SKM-1 treated with dmso at 0.1 percent for 144 hours (cell line): ENCODE data around the gene MT4.
"Not testable (repeated sequence)": the region's sequence is repeated elsewhere in the genome, so short reads cannot be mapped to it uniquely, and the experiment has no call there.

Experiments used
- DNase-seq: peaks from one replicate; lab custom pipeline; 2025; ENCODE audit not compliant: unreplicated experiment; lab: John Stamatoyannopoulos, UW

The MT4 gene

DNA sequence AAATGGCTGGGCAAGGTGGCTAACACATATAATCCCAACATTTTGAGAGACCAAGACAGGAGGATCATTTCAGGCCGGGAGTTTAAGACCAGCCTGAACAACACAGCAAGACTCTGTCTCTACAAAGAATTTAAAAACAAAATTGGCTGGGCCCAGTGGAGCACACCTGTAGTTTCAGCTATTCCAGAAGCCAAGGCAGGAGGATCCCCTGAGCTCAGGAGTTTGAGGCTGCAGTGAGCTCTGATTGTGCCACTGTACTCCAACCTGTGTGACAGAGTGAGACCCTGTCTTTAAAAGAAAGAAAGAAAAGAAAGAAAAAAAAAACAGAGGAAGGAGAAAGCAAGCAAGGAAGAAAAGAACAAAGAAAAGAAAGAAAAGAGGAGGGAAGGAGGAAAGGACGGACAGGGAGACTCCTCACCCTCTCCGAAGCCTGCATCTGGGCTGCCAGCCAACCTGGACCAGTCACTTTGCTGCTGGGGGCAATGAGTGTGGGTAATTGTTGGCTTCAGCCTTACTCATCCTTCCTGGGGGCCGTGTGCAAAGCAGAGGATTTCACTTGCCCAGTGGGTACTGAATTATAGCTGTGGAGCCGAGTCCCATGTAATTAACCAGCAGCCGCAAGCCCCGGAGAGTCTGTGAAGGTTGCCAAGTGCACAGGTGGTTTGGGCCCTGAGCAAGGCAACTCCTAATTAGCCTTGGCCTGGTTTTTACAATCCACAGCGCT, 6.7 kb upstream of the MT4 start:
- DNase-seq: no peak

DNA sequence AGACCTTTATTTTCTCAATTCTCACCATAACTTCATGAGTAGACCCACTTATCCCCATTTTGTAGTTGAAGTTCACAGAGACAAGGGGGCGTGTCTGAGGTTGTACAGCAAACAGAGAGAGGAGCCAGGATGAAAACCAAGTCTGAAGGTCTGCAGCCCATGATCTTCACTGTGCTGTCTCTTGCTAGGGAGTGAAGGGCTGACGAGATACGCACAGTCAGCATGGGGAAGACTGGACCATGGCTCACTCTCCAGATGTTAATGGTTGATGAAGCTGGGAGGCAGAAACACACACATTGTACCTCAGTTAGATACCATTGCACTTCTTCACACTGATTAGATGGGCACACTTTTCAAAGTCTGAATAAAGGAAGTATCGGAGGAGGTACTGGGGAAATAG, 5.8 kb upstream of the MT4 start:
- no peak for DNase-seq

DNA sequence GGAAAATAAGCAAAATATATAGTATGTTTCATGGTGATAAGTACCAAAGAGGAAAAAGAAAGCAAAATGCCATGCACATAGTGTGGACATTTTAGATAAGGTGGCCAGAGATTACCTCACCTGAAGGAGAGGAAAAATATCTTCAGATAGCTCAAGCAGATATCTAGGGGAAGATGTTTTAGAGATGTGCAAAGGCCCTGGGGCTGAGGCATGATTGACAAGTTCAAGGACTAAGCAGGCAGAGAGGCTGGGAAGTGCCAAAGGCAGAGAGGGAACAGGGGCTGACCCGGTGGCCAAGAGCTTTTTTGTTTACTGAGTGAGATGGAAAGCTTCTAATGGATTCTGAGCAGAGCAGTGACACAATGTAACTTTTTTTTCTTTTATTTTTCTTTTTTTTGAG, 4.4 kb upstream of the MT4 start:
- no peak for DNase-seq

DNA sequence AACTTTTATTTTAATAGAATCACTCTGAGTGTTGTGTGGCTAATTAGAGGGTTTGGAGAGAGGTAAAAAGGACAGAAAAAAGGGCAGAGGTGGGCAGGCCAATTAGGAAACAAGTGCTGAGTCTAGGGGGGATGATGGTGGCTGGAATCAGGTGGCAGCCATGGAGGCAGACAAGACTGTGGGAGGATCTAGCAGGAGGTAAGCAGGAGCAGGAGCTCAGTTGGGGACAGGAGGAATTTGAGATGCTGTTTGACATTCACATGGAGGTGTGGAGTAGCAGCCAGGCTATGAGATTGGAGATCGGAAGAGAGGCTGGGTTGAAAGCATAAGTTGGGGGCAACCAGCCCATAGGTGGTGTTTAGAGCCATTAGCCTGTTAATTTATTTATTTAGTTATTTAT, 3.7 kb upstream of the MT4 start:
- no peak for DNase-seq

DNA sequence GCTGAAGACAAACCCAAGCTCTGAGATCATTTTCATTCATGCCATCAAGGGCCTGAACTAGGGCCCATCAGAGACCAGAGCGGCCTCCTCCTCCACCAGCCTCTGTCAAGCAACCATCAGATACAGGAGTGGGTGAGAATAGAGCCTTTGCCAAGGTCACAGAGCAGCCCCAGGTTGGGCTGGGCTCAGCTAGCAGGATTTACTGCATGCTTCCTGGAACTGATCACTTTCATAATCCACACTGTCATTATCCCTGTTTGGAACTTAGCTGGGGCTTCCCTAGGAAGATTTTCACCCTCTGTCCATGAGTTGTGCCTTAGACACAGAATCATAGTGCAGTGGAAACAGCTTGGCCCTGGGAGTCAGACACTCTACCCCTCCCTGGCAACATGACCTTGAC, 5.1 kb downstream of the MT4 start:
- no peak for DNase-seq

DNA sequence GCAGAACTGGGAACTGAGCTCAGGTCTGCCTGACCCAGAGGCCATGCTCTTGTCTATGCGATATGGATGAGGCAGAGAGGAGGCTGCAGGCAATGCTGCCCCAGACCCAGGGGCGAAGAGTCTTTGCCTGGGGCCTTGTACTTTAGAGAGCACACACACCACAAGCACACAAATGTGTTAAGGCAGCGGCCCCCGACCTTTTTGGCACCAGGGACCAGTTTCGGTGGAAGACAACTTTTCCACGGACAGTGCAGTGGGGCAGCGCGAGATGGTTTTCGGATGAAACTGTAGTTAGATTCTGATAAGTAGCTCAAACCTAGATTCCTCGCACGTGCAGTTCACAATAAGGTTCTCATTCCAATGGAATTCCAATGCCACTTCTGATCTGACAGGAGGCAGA, 6.7 kb downstream of the MT4 start:
- DNase-seq: no peak

DNA sequence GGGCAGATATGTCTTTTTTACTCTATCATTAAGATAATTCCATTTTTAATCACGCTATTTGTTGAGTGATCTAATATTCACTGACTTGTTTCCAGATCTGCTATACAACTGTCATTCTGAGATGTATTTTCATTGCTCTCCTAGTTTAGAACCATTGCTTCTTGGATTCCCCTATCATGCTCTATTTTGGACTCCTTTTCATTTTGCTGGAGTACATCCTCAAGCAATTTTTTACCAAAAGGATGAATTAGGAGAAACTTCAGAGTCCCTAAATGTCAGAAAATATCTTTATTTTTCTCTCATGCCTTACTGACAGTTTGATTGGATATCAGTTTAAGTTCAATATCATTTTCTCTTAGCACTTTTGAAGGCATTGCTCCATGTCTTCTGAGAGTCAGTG, 9.8 kb downstream of the MT4 start:
- DNase-seq: no peak

DNA sequence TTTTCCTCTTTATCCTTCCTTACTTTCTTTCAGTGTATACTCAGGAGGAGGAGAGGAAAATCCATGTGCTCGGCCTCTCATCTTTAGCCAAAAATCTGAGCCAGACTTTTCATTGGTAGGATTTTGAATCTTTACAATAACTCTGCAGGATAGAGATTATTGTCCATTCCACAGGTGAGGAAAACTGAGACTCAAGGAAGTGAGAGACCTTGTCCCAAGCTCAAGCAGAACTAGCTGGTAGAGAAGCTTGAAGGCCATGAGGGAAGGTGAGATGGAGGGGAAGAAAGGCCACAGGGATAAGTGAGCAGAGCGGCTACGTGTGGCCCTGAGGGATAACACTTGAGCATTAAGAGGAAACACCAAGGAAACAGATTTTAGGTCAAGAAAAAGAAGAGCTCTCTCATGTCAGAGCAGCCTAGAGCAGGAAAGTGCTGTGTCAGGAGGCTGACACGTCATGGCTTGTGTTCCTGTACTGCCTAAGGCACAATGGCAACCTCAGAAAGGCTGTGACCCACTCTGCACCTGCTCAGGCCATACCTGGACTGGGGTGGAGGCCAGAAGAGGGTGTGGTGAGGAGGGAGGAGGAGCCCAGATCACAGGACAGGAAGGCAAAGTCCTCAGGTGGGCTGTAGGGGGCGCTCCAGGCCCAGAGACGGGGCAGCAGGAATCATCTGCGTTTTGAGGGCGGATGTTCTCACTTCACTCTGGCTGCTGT, 11.9 kb downstream of the MT4 start:
- DNase-seq: peak; percentile 74

DNA sequence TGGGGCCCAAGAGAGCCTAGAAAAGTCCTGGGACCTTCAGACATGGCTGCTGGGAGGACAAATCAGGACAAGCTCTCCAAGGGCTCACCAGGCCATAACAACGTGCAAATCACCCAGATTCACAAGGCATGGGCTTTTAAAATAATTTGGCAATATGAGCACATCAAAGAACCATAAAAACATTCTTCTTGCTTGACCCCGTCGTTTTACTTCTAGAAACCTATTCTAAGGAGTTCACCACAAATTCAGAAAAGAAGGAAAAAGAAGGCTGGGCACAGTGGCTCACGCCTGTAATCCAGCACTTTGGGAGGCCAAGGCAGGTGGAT, 12.4 kb downstream of the MT4 start:
- no peak for DNase-seq

DNA sequence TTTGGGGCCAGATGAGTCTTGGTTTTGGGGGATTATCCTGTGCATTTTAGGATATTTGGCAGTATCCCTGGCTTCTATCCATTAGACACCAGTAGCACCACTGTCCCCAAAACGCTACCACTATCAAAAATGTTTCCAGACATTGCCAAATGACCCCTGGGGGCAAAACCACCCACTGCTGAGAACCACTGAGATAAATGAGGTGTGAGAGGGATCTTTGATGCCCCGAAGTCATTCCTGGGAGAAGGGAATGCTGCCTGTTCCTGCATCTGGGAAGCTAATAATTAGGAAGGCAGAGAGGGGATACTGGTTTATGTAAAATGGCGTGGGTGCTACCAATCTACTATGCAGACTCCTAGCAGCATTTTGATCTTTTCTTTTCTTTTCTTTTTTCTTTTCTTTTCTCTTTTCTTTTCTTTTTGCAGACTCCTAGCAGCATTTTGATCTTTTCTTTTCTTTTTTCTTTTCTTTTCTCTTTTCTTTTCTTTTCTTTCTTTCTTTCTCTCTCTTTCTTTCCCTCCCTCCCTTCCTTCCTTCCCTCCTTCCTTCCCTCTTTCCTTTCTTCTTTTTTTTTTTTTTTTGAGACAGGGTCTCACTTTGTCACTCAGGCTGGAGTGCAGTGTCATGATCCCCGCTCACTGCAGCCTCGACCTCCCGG, 15.6 kb downstream of the MT4 start:
- no peak for DNase-seq

DNA sequence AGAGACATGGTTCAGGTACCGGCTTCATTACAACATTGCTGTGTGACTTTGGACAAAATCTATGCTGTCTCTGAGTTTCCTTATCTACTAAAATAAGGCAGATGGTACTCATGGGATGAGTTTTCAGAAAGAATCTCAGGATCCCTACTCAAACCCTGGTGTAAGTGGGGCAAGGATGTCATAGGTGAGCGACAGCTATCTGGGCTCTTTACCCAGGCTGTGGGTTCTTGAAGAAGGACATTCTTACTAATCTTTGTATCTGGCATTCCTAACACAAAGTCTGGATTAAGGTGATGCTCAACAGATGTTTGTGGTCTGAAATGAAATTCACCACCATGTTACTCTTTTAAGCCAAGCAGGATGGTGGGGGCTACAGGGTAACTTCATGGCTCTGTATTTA, 18.0 kb downstream of the MT4 start:
- DNase-seq: not testable (repeated sequence)

DNA sequence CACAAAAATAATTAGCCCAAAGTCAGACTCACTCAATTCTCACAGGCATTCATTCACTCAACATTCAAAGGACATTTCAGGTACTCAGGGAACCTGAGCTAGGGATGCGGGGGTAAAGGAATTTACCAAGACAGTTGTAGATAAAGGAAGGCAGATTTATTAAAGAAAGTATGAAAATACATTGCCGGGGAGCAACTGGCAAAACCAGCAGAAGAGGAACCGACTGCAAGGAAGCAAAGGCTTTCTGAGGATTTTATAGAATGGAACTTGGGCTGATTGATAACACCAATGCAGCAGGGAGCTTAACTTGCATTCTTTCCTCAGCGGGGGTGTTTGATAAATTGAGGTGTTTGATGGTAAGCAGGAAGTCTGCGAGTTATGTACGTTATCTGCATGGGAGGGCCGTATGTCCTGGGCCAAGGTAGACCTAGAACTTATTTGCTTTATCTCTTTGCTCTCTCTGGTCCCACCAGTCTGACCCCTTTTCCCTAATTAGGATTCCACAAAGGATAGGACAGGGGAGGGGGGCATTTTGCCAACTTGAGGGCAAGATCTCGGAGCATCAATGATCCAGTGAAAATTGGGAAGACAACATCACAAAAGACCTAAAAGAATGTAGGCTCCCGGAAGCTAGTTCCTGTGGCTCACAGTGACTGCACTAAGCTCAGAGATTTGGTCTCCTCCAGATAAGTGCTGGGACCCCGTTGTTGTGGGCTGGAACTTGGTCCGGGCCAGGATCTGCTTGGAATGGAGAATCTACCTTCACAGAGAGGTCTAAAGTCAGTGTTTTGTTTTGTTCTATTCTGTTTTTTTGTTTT, 18.7 kb downstream of the MT4 start:
- DNase-seq: no peak

DNA sequence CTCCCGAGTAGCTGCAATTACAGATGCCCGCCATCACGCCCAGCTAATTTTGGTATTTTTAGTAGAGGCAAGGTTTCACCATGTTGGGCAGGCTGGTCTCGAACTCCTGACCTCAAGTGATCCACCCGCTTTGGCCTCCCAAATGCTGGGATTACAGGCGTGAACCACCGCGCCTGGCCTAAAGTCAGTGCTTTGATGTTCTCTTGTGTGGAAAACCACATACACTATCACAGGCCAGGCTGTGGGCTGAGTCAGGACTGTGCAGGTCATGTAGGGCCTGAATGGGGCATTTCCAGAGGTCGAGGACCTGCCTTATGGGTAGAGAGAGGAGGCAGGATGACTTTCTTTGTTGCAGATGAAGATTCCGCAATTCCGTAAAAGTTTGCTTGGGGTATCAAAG, 19.4 kb downstream of the MT4 start:
- no peak for DNase-seq

DNA sequence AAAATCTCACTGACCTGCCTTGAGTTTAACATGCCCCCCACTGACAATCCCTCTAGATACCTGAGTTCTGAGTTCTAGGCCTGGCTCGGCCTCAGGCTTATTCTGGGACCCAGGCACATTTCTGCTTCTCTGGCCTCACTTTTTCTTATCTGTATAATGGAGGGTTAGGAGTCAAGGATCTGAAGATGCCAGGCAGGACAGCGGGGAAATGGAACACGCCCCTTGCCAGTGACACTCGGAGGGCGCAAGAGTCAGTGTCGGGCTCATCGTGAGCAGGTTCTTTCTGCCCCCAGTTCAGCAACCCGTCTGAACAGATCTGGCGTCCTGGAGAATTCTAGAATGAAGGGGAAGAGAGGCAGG, 23.9 kb downstream of the MT4 start:
- DNase-seq: no peak

DNA sequence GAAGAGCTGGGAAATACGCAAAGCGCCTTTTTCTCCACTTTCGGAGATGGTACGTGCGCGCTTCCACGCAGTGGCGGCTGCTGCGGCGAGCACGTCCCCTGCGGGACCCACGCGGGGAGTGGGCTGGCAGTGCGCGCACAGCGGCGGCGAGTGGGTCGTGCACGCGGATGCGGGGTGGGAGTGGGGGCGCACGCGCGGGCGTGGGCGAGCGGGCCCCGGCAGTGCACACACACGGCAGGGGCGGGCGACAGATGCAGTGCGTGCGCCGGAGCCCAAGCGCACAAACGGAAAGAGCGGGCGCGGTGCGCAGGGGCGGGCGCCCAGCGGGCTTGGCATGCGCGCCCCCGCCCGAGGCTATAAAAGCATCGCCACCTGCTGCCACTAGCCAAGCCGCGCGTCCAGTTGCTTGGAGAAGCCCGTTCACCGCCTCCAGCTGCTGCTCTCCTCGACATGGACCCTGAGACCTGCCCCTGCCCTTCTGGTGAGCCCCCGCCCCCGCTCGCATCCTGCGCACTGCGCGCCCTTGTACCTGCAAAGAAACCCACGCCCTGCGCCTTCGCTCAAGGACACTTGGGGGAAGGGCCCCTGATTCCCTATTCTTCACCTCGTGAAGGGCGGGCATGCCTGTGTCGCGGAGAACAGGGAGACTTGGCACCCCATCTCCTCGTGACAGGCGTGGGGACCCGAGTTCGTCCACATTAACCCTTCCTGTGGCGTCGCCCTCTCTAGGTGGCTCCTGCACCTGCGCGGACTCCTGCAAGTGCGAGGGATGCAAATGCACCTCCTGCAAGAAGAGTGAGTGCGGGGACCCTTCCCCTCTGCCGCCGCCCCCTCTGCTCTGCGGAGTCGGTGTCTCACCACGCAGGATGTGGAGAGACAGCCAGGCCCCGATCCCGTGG, 24.5 kb downstream of the MT4 start, which contains the start of gene MT3:
TSS of gene MT3 (plus strand) at position 388 of the 899 bp plus-strand sequence. CDS start at position 451, 63 bp downstream.
- no peak for DNase-seq

DNA sequence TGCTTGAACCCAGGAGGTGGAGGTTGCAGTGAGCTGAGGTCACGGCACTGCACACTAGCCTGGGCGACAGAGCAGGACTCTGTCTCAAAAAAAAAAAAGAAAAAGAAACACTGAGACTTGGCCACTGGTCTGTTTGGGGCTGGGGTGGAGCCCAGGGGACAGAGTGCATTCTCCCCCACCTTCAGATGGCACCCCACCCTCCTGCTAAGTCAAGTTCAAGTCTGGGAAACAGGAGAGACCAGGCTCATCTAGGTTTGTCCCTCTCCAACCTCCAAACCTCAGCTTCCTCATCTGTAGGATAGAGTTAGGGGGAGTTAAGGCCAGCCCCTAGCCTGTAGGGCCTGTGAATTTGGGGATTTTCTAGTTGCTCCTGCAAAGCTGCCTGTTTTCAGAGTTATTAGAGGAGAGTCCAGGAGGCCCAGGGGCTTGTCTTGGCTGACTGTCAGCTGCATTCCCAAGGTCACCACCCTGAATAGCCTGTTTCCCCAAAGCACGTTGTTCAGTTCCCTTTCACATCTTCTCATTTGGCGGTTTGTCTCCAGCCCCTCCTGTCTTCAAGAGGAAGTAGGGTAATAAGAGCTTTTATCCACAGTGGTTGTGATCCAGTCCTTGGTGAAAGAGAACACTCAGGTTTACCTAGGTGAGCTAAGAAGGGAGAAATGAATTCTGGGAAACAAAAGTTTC, 26.6 kb downstream of the MT4 start:
- peak; percentile 86 for DNase-seq

DNA sequence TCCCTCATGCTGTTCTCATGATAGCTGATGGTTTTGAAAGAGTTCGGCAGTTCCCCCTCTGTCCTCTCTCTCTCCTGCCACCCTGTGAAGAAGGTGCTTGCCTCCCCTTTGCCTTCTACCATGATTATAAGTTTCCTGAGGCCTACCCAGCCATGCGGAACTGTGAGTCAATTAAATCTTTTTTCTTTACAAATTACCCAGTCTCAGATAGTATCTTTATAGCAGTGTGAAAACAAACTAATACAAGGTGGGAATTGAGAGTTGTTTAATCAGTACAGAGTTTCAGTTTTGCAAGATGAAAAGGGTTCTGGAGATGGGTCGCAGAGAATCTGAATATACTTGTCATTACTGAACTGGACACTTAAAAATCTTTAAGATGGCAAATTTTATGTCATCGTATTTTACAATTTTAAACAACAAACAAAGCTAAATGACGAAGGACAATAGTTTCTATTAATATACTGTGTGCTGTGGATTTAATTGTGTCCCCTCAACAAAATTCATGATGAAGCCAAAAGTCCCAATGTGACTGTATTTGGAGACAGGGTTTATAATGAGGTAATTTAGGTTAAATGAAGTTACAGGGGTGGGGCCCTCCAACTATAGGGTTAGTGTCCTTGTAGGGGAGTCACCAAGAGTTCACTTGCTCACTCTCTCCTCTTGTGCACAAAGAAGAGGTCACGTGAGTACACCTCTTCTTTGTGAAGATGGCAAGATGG, 28.9 kb downstream of the MT4 start:
- no peak for DNase-seq

DNA sequence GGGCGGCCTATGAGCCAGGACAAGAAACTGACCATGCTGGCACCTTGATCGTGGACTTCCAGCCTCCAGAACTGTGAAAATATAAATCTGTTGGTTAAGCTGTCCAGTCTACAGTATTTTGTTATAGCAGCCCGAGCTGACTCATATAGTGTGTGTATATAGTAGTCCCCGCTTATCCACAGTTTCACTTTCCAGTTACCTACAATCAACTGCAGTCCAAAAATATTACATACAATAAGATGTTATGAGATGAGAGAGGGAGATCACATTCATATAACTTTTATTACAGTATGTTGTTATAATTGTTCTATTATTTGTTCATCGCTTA, 29.4 kb downstream of the MT4 start:
- no peak for DNase-seq

DNA sequence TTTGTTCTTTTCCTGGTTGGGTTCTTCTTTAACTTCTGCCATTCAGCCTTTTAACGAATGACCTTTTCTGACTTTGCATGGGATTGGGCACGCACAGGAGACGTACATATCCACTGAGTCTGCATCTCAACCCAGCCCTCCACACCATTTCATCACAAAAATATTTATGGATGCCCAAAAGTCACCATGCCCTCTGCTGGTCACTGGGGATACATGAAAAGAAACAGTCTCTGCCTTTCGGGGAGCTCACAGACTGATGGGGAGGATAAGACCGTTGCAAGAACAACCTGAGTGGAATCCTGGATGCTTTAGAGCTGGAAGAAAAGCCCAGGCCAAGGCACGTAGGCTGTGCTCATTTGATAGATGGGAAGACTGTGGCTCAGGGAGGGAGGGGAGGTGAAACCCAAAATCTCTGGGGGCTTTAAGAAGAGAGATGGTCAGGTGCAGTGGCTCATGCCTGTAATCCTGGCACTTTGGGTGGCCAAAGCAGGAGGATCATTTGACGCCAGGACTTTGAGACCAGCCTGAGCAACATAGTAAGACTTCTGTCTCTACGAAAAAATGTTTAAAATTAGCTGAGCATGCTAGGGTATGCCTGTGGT, 35.6 kb downstream of the MT4 start:
- DNase-seq: peak; percentile 55
